ENCODE results near the gene C20orf144. TPM values are rescaled to one million over a fixed set of nuclear protein-coding genes. Genes with fewer than 3 reads are reported as not detected.

C20orf144 gene
- total and polyA plus RNA-seq, 2 experiments from 2014 or later, result 0.26 to 0.66 TPM

GRCh38 chr20:33658929-33659328 lies 3.2 kb upstream of the C20orf144 start (continued):
- TF ChIP-seq REST (IDR thresholded peaks at IDR 0.05; ENCODE audit: unreplicated experiment), result no peak

GRCh38 chr20:33659341-33660034 lies 2.6 kb upstream of the C20orf144 start:
- no peak overlapping the region for H3K27ac ChIP-seq (ENCODE audit: low read depth)
- H3K27me3 ChIP-seq (ENCODE audit: insufficient read depth), result 0 out of 2 replicates have a peak, but pooled peaks cover 6% of the 10 kb centered on the region
- Mint-ChIP-seq H3K4me1 (peaks cover 10% of the 10 kb centered on the region), H3K4me3 (no peak overlapping the region), H3K9me3 (no peaks in the 10 kb centered on the region; the same call in 2 of the 3 replicates), H3K36me3 (ENCODE audit: low read depth) (no peaks in the 10 kb centered on the region; the same call in 2 of the 3 replicates), H3K27me3 (ENCODE audit: insufficient read depth, low read depth, poor library complexity) (peaks cover 18% of the 10 kb centered on the region), H3K27ac (no peak overlapping the region)
- no peak overlapping the region for H2AFZ ChIP-seq
- no peaks in the 10 kb centered on the region; the same call in 1 of the 2 replicates for H4K20me1 ChIP-seq (replicated peaks; ENCODE audit: insufficient read depth)
- H3K4me2 ChIP-seq, result no peak overlapping the region
- H3K79me2 ChIP-seq (replicated peaks; ENCODE audit: insufficient read depth), result no peaks in the 10 kb centered on the region
- no peak overlapping the region for H3K4me3 ChIP-seq
- H3F3A ChIP-seq (replicated peaks; ENCODE audit: low read depth), result 0 out of 2 replicates have a peak, but pooled peaks cover under 1% of the 10 kb centered on the region
- ATAC-seq (no peak), DNase-seq (ENCODE audit: low spot score) (no peak)
- no peaks in the 10 kb centered on the region for H3K36me3 ChIP-seq (ENCODE audit: insufficient read depth)
- no peaks in the 10 kb centered on the region for H3K9me2 ChIP-seq (ENCODE audit: insufficient read depth)
- H3K4me1 ChIP-seq (ENCODE audit: insufficient read depth), result peaks cover 3% of the 10 kb centered on the region; the same call in 1 of the 2 replicates
- TF ChIP-seq JUNB (IDR thresholded peaks at IDR 0.05; ENCODE audit: unreplicated experiment) (no peak), POLR2AphosphoS5 (IDR thresholded peaks at IDR 0.05; ENCODE audit: low read depth) (no peak), ZNF462 (CRISPR knock-in tag; IDR thresholded peaks at IDR 0.05) (no peak), ETS1 (IDR thresholded peaks at IDR 0.05) (no peak), REST (IDR thresholded peaks at IDR 0.05; ENCODE audit: unreplicated experiment) (no peak), CREB1 (CRISPR knock-in tag; IDR thresholded peaks at IDR 0.05; ENCODE audit: low read depth) (no peak), STAT1 (IDR thresholded peaks at IDR 0.05; ENCODE audit: unreplicated experiment) (no peak), EZH2 (IDR thresholded peaks at IDR 0.05; ENCODE audit: low read depth, unreplicated experiment) (no peak), ZNF114 (CRISPR knock-in tag; IDR thresholded peaks at IDR 0.05) (no peak)
